ENCODE results near the gene IGF2BP1. TPM values are rescaled to one million over a fixed set of nuclear protein-coding genes. Genes with fewer than 3 reads are reported as not detected.

IGF2BP1 gene
- total RNA-seq, 5 donors from 2014 or later (not counting 1 experiment from before 2014, with no cell fraction given), result 0.43 to 1.4 (median 0.61) TPM; not detected in 2

DNA sequence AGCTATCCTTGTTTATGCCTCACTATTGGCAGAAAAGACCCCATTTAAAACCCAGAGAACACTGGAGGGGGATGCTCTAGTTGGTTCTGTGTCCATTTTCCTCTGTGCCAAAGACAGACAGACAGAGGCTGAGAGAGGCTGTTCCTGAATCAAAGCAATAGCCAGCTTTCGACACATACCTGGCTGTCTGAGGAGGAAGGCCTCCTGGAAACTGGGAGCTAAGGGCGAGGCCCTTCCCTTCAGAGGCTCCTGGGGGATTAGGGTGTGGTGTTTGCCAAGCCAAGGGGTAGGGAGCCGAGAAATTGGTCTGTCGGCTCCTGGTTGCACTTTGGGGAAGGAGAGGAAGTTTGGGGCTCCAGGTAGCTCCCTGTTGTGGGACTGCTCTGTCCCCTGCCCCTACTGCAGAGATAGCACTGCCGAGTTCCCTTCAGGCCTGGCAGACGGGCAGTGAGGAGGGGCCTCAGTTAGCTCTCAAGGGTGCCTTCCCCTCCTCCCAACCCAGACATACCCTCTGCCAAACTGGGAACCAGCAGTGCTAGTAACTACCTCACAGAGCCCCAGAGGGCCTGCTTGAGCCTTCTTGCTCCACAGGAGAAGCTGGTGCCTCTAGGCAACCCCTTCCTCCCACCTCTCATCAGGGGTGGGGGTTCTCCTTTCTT is 56.1 kb downstream of the IGF2BP1 start:
- WGBS (ENCODE audit: insufficient coverage), result 86% methylated on average over 5 of the region's 6 CpGs
- Mint-ChIP-seq H3K4me3 (no peak overlapping the region), H3K9me3 (no peaks in the 10 kb centered on the region), H3K36me3 (no peaks in the 10 kb centered on the region), H3K27me3 (peaks cover 12 to 23% of the 10 kb centered on the region in 2 donors), H3K4me1 (no peaks in the 10 kb centered on the region), H3K27ac (no peak overlapping the region)
- Histone ChIP-seq H3K27me3 (replicated peaks in 1 of 2; ENCODE audit: control insufficient read depth in 2 of 2, extremely low read depth in 1 of 2, insufficient read depth in 2 of 2, low read length in 1 of 2) (peaks cover 0 to 33% of the 10 kb centered on the region in 2 experiments), H3K4me3 (ENCODE audit: control insufficient read depth in 1 of 2, extremely low read depth in 1 of 2, low read length in 1 of 2) (no peak overlapping the region), H3K9me3 (no peaks in the 10 kb centered on the region), H3K36me3 (ENCODE audit: control insufficient read depth in 2 of 2, extremely low read depth in 1 of 2, insufficient read depth in 1 of 2, low read length in 1 of 2) (no peaks in the 10 kb centered on the region), H3K27ac (ENCODE audit: low read length) (no peak overlapping the region), H3K4me1 (ENCODE audit: control insufficient read depth in 1 of 2, extremely low read depth in 1 of 2, insufficient read depth in 2 of 2, low read length in 2 of 2) (no peaks in the 10 kb centered on the region)
- DNase-seq, result no peak
- ChIA-PET CTCF (no interaction called here), POLR2A (interaction anchor here in 1 of 2 donors (0.6 kb wide), 1 partner anchor 45 kb away, joined by 4 read pairs; no protein-coding TSS in a partner anchor)
- no peak for ATAC-seq (replicated peaks in 1 of 4)

DNA sequence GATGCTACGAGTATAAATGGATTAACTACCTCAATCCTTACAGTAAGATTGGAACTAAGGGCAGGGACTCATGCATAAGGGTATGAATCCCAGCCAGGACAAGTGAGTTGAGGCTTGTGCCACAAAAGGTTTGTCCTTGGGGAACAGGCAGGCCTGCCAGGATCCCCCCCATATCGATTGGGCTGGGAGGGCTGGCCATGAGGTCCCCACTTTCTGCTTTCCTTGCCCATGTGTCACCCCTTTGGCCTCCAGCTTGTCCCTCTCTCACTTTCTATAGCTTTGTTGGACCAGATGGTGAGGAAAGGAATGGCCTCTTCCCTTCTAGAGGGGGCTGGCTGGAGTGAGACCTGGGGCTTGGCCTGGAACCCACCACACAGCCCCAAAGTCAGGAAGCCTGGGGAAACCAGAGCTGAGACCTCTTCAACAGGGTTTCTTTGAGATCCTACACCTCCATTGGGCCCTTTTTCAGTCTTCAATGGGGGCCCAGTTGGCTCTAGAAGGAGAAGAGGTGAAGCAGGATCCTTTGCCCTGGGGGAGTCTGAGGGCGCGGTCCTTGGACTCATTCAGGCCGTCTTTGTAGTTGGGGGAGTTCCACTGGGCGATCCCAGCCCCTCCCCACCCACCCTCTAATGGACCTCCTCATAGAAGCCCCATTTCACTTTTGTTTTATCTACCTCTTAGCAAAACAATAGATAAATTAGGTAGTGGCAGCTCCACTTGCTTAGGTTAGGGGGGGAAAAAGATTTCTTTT is 57.3 kb downstream of the IGF2BP1 start:
- Mint-ChIP-seq H3K4me1 (no peaks in the 10 kb centered on the region), H3K9me3 (no peaks in the 10 kb centered on the region), H3K27ac (no peak overlapping the region), H3K27me3 (peaks cover 6 to 20% of the 10 kb centered on the region in 2 donors), H3K4me3 (no peak overlapping the region), H3K36me3 (no peaks in the 10 kb centered on the region)
- Histone ChIP-seq H3K4me1 (ENCODE audit: control insufficient read depth in 1 of 2, extremely low read depth in 1 of 2, insufficient read depth in 2 of 2, low read length in 2 of 2) (no peaks in the 10 kb centered on the region), H3K9me3 (no peaks in the 10 kb centered on the region), H3K27ac (ENCODE audit: low read length) (no peak overlapping the region), H3K27me3 (replicated peaks in 1 of 2; ENCODE audit: control insufficient read depth in 2 of 2, extremely low read depth in 1 of 2, insufficient read depth in 2 of 2, low read length in 1 of 2) (peaks cover 0 to 36% of the 10 kb centered on the region in 2 experiments), H3K36me3 (ENCODE audit: control insufficient read depth in 2 of 2, extremely low read depth in 1 of 2, insufficient read depth in 1 of 2, low read length in 1 of 2) (no peaks in the 10 kb centered on the region), H3K4me3 (ENCODE audit: control insufficient read depth in 1 of 2, extremely low read depth in 1 of 2, low read length in 1 of 2) (no peak overlapping the region)
- ChIA-PET CTCF (interaction anchor here in 1 of 2 donors (0.5 kb wide), 1 partner anchor 171 kb away, joined by 3 read pairs; no protein-coding TSS in a partner anchor), POLR2A (no interaction called here)
- no peak for ATAC-seq (replicated peaks in 1 of 4)
- no CpG with 5 or more reads among the region's 6 CpGs for WGBS (ENCODE audit: insufficient coverage)
- no peak for DNase-seq

DNA sequence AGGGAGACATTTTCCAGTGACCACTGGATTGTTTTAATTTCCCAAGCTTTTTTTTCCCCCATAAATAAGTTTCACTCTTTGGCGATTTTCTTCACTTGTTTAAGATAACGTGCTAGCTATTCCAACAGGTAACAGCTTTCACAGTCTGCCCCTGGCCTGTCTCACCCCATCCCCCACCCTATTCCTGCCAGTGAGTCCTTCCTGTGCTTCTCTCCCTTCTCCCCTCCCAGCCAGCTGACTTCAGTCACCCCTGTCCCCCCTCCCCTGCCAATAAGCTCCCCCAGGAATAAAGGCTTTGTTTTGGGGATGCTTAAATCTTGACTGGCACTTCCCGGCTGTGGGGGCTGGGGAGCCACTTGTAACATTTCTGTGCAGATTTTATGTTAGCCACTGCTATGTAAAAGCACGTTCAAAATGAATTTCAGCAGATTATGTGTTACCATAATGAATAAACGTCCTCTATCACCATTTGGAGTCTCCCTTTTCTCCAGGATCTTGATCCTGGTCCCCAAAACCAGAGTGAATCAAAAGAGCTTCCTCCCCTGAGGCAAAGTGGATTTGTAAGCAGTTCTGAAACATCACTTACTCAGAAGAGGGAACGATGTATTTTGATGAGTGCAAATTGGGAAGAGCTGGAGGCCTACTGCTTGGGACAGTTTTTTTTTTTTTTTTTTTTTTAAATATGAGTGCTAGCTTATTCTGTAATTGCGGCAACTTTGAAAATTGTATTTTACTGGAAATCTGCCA is 58.2 kb downstream of the IGF2BP1 start:
- ChIA-PET CTCF (interaction anchor here (0.5 to 0.6 kb wide), 2 partner anchors 12 to 171 kb away, joined by 3 read pairs; no protein-coding TSS in a partner anchor), POLR2A (no interaction called here)
- Histone ChIP-seq H3K4me3 (ENCODE audit: control insufficient read depth in 1 of 2, extremely low read depth in 1 of 2, low read length in 1 of 2) (no peak overlapping the region), H3K36me3 (ENCODE audit: control insufficient read depth in 2 of 2, extremely low read depth in 1 of 2, insufficient read depth in 1 of 2, low read length in 1 of 2) (no peaks in the 10 kb centered on the region), H3K27me3 (replicated peaks in 1 of 2; ENCODE audit: control insufficient read depth in 2 of 2, extremely low read depth in 1 of 2, insufficient read depth in 2 of 2, low read length in 1 of 2) (peaks cover 0 to 34% of the 10 kb centered on the region in 2 experiments), H3K4me1 (ENCODE audit: control insufficient read depth in 1 of 2, extremely low read depth in 1 of 2, insufficient read depth in 2 of 2, low read length in 2 of 2) (no peaks in the 10 kb centered on the region), H3K27ac (ENCODE audit: low read length) (no peak overlapping the region), H3K9me3 (no peaks in the 10 kb centered on the region)
- Mint-ChIP-seq H3K4me1 (no peaks in the 10 kb centered on the region), H3K27me3 (peaks cover 6 to 23% of the 10 kb centered on the region in 2 donors), H3K36me3 (no peaks in the 10 kb centered on the region), H3K9me3 (no peaks in the 10 kb centered on the region), H3K4me3 (no peak overlapping the region), H3K27ac (no peak overlapping the region)
- no peak for DNase-seq
- ATAC-seq (replicated peaks in 1 of 4), result no peak
- 85% methylated on average over 2 of the region's 7 CpGs for WGBS (ENCODE audit: insufficient coverage)

DNA sequence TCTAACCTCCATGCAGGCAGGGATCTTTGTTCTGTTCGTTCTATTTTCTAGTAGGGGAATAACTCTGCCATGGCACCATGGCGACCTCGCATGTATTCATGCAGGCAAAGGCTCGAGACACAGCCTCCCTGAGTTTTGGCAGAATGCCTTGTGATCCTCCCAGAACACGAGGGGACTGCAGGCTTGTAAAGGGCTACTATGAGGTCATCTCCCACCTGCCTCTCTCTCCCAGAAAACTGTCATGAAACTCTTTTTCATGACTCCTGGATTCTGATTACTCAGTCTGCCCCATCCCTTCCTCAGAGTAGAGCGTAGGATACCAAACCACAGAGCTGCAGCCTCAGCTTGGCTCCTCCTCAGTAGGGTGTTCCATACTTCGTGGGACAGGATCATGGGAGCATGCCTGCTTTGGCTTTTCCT is 64.3 kb downstream of the IGF2BP1 start:
- Histone ChIP-seq H3K4me1 (ENCODE audit: control insufficient read depth in 1 of 2, extremely low read depth in 1 of 2, insufficient read depth in 2 of 2, low read length in 2 of 2) (no peaks in the 10 kb centered on the region), H3K36me3 (ENCODE audit: control insufficient read depth in 2 of 2, extremely low read depth in 1 of 2, insufficient read depth in 1 of 2, low read length in 1 of 2) (no peaks in the 10 kb centered on the region), H3K4me3 (ENCODE audit: control insufficient read depth in 1 of 2, extremely low read depth in 1 of 2, low read length in 1 of 2) (no peak overlapping the region), H3K27ac (ENCODE audit: low read length) (no peak overlapping the region), H3K9me3 (no peaks in the 10 kb centered on the region), H3K27me3 (replicated peaks in 1 of 2; ENCODE audit: control insufficient read depth in 2 of 2, extremely low read depth in 1 of 2, insufficient read depth in 2 of 2, low read length in 1 of 2) (peaks cover 2 to 15% of the 10 kb centered on the region in 2 experiments)
- Mint-ChIP-seq H3K36me3 (no peaks in the 10 kb centered on the region), H3K4me3 (no peak overlapping the region), H3K9me3 (no peaks in the 10 kb centered on the region), H3K27me3 (peaks cover 3 to 6% of the 10 kb centered on the region in 2 donors), H3K4me1 (no peaks in the 10 kb centered on the region), H3K27ac (no peak overlapping the region)
- ATAC-seq (replicated peaks in 1 of 4), result no peak
- CTCF ChIA-PET, result no interaction called here
- POLR2A ChIA-PET, result no interaction called here
- 62% methylated on average over 7 of the region's 7 CpGs for WGBS (ENCODE audit: insufficient coverage)
- no peak for DNase-seq

DNA sequence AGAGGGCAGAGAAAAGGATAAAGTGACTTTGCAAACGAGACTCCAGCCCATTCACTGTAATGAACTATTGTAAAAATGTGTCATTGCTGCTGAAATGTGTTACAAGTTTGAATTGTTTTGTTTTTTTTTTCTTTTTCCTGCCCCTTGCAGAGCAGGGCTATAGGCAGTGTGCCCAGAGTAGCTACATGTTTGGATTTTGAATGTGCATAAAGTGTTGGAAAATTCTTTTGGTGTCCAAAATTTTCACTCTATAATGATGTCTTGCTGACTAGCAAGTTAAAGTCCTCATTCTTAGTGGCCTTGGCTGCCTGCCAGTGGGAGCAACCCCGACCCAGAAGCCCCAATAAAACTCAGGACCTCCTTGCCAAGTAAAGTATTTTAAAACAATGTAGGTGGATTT is 66.5 kb downstream of the IGF2BP1 start:
- no peaks in the 10 kb centered on the region for H3K4me1 Mint-ChIP-seq
- CTCF ChIA-PET, result no interaction called here
- Histone ChIP-seq H3K9me3 (no peaks in the 10 kb centered on the region), H3K4me3 (ENCODE audit: control insufficient read depth in 1 of 2, extremely low read depth in 1 of 2, low read length in 1 of 2) (no peak overlapping the region), H3K4me1 (ENCODE audit: control insufficient read depth in 1 of 2, extremely low read depth in 1 of 2, insufficient read depth in 2 of 2, low read length in 2 of 2) (no peaks in the 10 kb centered on the region), H3K27ac (ENCODE audit: low read length) (no peak overlapping the region), H3K27me3 (replicated peaks in 1 of 2; ENCODE audit: control insufficient read depth in 2 of 2, extremely low read depth in 1 of 2, insufficient read depth in 2 of 2, low read length in 1 of 2) (peaks cover 2 to 4% of the 10 kb centered on the region in 2 experiments), H3K36me3 (ENCODE audit: control insufficient read depth in 2 of 2, extremely low read depth in 1 of 2, insufficient read depth in 1 of 2, low read length in 1 of 2) (no peaks in the 10 kb centered on the region)
- H3K36me3 Mint-ChIP-seq, result no peaks in the 10 kb centered on the region
- no peaks in the 10 kb centered on the region for H3K9me3 Mint-ChIP-seq
- WGBS (ENCODE audit: insufficient coverage), result 83% methylated on average over 1 of the region's 2 CpGs
- ATAC-seq (replicated peaks in 1 of 4) (no peak), DNase-seq (no peak)
- H3K27me3 Mint-ChIP-seq, result peaks cover 3 to 6% of the 10 kb centered on the region in 2 donors
- no peak overlapping the region for H3K4me3 Mint-ChIP-seq
- no peak overlapping the region for H3K27ac Mint-ChIP-seq
- POLR2A ChIA-PET, result no interaction called here

DNA sequence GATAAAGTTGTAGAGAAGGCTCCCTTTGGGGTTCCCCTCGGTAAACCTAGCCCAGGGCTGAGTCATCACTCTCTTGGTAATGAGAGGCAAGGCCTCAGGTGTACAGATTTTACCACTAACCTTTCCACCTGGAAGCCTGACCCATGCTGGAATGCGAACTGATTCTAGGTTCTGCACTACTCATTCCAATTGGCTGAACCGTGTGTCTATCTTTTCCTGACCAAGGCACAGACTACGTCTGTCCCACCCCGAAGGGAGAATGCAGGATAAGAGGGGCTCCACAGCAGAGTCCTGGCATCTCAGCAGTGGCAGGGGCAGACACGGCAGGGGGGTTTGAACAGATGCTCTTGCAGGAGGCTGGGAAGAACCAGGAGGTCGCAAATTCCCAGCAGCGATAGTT is 70.0 kb downstream of the IGF2BP1 start:
- ATAC-seq (replicated peaks in 1 of 4) (no peak), DNase-seq (no peak)
- POLR2A ChIA-PET, result no interaction called here
- Histone ChIP-seq H3K36me3 (ENCODE audit: control insufficient read depth in 2 of 2, extremely low read depth in 1 of 2, insufficient read depth in 1 of 2, low read length in 1 of 2) (no peaks in the 10 kb centered on the region), H3K4me1 (ENCODE audit: control insufficient read depth in 1 of 2, extremely low read depth in 1 of 2, insufficient read depth in 2 of 2, low read length in 2 of 2) (no peaks in the 10 kb centered on the region), H3K9me3 (no peaks in the 10 kb centered on the region), H3K27ac (ENCODE audit: low read length) (no peak overlapping the region), H3K4me3 (ENCODE audit: control insufficient read depth in 1 of 2, extremely low read depth in 1 of 2, low read length in 1 of 2) (no peak overlapping the region), H3K27me3 (replicated peaks in 1 of 2; ENCODE audit: control insufficient read depth in 2 of 2, extremely low read depth in 1 of 2, insufficient read depth in 2 of 2, low read length in 1 of 2) (no peaks in the 10 kb centered on the region)
- H3K9me3 Mint-ChIP-seq, result no peaks in the 10 kb centered on the region
- no peak overlapping the region for H3K27ac Mint-ChIP-seq
- no peak overlapping the region for H3K4me3 Mint-ChIP-seq
- H3K36me3 Mint-ChIP-seq, result no peaks in the 10 kb centered on the region
- CTCF ChIA-PET, result no interaction called here
- WGBS (ENCODE audit: insufficient coverage), result 89% methylated on average over 7 of the region's 8 CpGs
- H3K27me3 Mint-ChIP-seq, result no peaks in the 10 kb centered on the region
- no peaks in the 10 kb centered on the region for H3K4me1 Mint-ChIP-seq
